ENCODE measurements around the gene SEMA5A. TPM values are rescaled to one million over a fixed set of nuclear protein-coding genes. Genes with fewer than 3 reads are reported as not detected.
A peak's percentile ranks its signal among the peaks of the same experiment; 100 is the strongest.

Gene SEMA5A
- total RNA-seq, 1 donor from 2014 or later: under 0.01 TPM

GRCh38 chr5:9335754-9336495 is 209.9 kb downstream of the SEMA5A start:
- DNase-seq (ENCODE audit: low read depth in 2 of 2): no peak

GRCh38 chr5:9335269-9335668 is 210.6 kb downstream of the SEMA5A start:
- no peak for DNase-seq (ENCODE audit: low read depth in 2 of 2)

- no peak for DNase-seq (ENCODE audit: low read depth in 2 of 2)
These were observed 213.8 kb downstream of the SEMA5A start for GRCh38 chr5:9332026-9332425.

DNA sequence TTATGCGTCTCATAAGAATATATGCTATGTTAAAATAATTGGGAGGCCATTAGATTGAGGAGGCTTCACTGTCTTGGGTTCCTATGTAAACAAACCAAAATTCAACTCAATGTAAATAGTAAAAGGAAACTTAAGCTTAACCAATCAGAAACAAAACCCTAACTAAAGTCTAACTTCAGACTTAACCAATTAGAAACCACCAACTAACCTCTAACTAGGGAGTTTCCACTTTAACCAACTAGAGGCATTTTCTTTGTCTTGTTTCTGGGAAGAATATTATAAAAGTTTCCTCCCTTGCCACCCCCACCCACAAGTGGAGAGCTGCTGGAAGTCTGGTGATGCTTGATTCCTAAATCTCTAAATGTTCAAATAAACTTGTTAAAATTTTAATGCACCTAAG is 214.5 kb downstream of the SEMA5A start:
- no peak for DNase-seq (ENCODE audit: low read depth in 2 of 2)

GRCh38 chr5:9329125-9329524 is 216.8 kb downstream of the SEMA5A start:
- DNase-seq (ENCODE audit: low read depth in 2 of 2): no peak

DNA sequence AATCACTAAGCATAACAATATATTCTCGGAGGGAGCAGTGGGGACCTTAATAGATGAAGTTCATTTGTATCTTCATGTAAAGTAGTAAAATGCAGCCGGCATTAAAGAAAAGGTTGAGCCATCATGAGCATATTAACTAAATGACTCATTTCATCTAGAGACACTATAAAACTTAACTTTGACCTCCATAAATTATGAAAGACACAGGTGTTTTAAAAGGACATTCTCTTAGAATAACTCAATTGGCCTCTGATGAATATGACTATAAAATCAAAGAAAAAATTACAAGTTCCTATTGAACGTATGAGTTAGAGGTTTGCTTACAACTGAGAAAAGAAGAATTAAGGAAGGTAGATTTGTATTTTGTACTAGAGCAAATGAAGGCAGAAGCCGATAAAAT is 220.3 kb downstream of the SEMA5A start:
- DNase-seq (ENCODE audit: low read depth in 2 of 2): no peak

DNA sequence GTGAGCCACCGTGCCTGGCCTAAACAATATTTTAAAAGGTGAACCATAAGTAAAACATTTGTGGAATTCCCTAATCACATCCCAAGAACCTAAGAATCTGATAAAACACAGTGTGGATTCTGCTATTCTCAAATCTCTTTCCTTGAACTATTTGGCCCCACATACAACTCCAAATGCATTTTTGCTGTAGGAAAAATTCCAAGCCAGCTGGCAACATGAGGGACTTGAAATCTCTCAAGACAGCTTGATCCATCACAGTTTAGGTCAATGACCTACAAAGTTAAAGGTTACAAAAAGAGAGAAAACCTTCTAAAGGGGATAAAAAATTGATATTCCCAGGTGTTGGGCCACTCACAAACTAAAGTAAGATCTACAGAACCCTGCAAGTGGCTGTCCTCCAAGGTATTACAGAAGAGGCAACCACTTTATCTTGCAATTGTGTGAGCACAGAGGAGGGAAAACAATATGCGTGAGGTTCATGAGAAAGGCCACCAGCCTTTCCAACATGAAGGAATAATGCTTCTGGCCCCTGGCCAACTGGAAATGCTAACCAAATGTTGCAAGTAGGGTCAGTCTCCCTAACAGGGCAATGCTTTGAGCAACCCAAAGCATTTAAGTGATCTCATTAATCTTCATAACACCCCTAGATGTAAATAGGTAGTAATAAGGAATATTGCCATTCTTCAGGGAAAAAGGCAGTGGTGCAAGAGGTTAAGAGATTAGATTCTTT is 221.4 kb downstream of the SEMA5A start:
- peak in 1 of 2 donors; percentile 5 for DNase-seq (ENCODE audit: low read depth in 2 of 2)

- no peak for DNase-seq (ENCODE audit: low read depth in 2 of 2)
These were observed 225.2 kb downstream of the SEMA5A start for GRCh38 chr5:9320652-9321051.

- DNase-seq (ENCODE audit: low read depth in 2 of 2): no peak
These were observed 227.8 kb downstream of the SEMA5A start for GRCh38 chr5:9318031-9318430.

DNA sequence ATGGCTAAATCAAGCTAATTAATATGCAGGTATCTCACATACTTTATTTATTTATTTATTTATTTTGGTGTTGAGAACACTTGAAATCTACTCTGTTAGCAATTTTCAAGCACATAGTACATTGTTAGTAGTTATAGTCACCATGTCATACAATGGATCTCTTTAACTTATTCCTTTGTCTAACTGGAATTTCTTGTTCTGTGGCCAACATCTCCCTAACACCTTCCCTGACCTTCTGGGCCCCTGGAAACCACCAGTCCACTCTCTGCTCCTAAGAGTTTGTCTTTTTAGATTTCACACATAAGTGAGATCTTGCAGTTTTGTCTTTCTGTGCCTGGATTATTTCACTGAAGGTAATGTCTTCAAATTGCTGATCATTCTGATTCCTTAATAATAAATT is 229.1 kb downstream of the SEMA5A start:
- no peak for DNase-seq (ENCODE audit: low read depth in 2 of 2)

- no peak for DNase-seq (ENCODE audit: low read depth in 2 of 2)
These were observed 229.8 kb downstream of the SEMA5A start for GRCh38 chr5:9316041-9316440.

DNA sequence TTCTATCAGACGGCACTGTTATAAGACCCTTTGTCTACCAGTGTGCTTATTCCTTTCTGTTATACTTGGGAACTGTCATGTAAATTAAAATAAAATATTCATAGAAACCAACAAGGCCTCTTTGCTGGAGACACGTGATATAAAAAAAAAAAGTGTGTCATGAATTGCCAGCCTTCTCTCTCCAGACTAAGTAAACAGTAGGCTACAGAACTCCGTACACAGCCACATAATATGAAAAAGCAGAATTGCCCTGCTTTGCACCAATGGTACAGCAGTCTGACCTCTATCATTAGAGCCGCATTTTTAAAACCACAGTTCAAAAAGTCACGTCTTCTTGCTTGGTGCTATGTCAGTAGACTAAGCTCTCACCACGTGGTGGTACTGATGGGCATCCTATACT is 231.3 kb downstream of the SEMA5A start:
- DNase-seq (ENCODE audit: low read depth in 2 of 2): no peak

DNA sequence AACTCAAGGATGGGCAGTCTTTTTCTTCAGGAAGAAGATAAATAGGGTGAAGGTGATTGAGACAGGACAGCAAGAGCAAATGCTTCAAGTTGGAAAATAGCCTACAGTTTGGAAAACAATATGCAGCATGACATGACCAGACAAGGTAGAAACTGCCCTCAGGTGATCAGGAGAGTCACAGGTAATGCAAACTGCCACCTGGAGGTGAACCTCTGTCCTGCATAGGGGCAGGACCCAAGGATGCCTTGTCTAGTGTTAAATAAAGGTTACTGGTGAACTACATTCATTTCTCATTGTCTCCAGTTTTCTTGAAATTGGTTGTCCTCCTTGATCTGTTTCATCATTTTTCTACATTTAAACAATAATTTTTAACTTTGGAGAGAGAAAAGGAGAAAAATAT is 232.1 kb downstream of the SEMA5A start:
- no peak for DNase-seq (ENCODE audit: low read depth in 2 of 2)

GRCh38 chr5:9307150-9307549 is 238.7 kb downstream of the SEMA5A start:
- DNase-seq (ENCODE audit: low read depth in 2 of 2): no peak

DNA sequence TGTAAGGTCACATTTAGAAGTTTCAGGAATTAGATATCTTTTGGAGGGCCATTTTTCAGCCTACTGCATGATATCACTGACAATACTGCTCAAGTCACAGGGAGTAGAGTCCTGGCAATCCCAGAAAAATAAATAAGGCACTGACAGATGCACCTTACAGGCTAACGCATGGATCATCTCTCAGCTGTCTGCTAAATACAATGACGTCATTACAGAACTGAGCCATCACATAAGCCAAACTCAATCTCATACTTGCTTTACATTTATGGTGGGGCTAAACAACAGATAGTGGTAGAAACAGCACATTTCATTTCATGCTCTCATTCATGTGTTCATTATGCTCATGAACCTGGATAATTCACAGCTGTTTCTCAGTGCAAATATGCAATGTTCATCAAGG is 243.7 kb downstream of the SEMA5A start:
- DNase-seq (ENCODE audit: low read depth in 2 of 2): no peak

GRCh38 chr5:9301200-9301599 is 244.7 kb downstream of the SEMA5A start:
- DNase-seq (ENCODE audit: low read depth in 2 of 2): no peak

- DNase-seq (ENCODE audit: low read depth in 2 of 2): no peak
These were observed 248.7 kb downstream of the SEMA5A start for GRCh38 chr5:9297134-9297533.

GRCh38 chr5:9295466-9295801 is 250.4 kb downstream of the SEMA5A start:
- no peak for DNase-seq (ENCODE audit: low read depth in 2 of 2)

DNA sequence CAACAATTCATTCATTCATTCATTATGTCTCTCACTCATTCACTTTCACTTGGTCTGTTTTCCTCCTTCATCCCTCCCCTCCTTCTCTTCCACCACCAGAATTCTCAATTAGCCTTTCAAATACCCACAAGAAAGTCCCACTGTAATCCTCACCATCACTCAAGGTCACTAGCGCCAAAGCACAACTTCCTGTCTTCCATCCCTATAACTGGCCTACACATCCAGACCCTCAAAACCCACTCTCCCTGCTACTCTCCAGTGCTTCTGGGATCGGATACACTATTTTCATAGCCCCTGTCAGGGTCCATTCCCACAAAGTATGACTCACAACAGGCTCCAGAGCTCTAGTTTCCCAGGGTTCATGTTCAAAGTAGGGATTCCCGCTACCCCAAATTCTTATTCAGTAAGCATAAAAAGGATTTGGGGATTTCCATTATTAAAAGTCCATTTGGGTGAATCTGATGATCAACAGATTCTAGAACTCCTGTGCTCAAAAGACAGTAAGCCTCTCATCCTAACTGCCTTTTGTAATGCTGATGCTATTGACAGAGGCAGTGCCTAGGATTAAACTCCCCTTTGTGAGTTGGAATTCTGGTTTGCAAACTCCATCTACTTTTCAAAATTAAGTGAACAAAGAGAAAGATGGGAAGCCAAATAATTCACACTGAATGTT is 250.9 kb downstream of the SEMA5A start:
- no peak for DNase-seq (ENCODE audit: low read depth in 2 of 2)

DNA sequence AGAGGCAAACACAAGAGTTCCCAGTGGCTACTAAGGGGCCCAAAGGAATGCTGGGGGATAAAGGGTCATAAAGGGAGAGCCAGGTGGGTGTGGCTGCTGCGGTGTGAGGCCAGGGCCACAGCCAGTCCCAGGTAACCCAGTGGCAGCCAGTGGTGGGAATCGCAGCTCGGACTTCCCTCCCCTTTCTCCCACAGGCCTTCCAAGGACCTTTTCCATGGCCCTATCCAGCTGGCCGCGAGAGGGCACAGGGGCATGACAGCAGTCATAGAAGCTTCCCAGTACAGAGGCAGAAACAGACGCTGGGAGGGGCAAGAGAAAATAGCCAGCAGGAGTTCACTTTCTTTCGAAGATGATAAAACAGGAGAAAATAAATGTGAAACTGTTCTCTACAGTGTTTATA is 257.6 kb downstream of the SEMA5A start:
- no peak for DNase-seq (ENCODE audit: low read depth in 2 of 2)

DNA sequence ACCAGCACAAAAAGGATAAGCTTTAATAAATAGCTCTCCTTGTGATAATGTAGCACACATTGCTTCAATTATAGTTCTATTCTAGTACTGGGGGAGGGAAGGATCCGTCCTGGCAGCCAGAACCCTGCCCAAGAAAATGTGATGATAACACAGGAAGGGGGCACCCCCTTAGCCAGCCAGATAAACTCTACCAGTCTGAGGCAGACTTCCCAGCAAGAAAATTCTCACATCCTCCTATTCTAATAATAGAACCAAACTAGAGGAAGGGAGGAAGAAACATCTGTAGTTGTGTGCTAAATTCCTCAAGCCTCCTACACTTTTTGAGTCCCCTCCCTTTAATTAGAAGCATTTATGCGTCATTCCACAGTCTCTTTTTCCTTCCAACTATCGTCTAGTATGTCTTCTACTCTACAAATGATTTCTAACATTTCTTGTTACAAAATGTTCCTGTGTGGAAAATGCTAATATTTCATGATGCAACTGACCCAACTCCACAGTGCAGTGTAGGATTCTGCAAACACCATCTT is 261.0 kb downstream of the SEMA5A start:
- DNase-seq (ENCODE audit: low read depth in 2 of 2): no peak

DNA sequence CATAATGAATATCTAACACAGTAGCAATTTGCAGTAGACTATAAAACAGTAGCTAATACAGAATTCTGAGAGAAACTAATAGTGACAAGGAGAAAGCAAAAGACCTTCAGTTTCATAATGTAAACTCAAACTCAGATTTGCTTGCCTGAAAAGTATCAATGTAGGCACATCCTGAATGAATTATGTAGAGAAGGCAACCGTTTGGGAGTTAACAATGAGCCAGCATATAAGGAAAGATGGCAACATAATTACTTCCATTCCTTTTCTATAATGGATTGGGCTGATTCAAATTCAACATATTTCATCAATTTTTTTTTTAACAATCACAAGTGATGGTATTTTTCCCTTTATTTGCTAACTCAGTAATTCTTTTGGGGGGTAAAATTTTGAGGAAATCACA is 261.6 kb downstream of the SEMA5A start:
- no peak for DNase-seq (ENCODE audit: low read depth in 2 of 2)

DNA sequence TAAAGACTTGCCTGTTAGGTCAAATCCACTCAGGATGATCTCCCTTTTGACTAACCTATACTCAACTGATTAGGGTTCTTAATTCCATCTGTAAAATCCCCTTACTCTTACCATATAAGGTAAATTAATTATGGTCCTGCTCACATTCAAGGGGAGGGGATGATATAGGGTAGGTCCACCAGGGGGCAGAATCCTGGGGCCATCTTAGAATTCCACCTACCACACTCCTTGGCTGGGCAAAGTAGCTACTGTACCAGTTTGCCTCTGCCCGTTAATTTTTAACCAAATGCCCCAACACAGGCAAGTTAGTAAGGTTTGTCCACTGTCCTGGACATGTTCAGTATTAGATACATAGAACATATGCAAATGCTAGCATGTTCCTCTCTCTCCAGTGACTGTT is 262.4 kb downstream of the SEMA5A start:
- no peak for DNase-seq (ENCODE audit: low read depth in 2 of 2)
